ENCODE data around the gene NSUN6.

Gene NSUN6

GRCh38 chr10:18556522-18557147 is 94.8 kb downstream of the NSUN6 start:
- Histone ChIP-seq H3K9me3 (ENCODE audit: control insufficient read depth, insufficient read depth, low read length) (peaks cover 87% of the 10 kb centered on the region), H3K27ac (ENCODE audit: low read depth, low read length) (no peak overlapping the region), H3K4me3 (ENCODE audit: low read depth, low read length) (peak overlapping the region; percentile 31; the same call in 1 of the 2 replicates), H3K36me3 (ENCODE audit: control insufficient read depth, insufficient read depth, low read length) (peaks cover 33% of the 10 kb centered on the region), H3K4me1 (ENCODE audit: control insufficient read depth, insufficient read depth, low read length) (no peaks in the 10 kb centered on the region), H3K27me3 (ENCODE audit: control insufficient read depth, insufficient read depth, low read length) (no peaks in the 10 kb centered on the region), H3K9ac (ENCODE audit: low read depth, low read length) (no peak overlapping the region)

GRCh38 chr10:18554479-18554878 is 96.9 kb downstream of the NSUN6 start:
- H3K9me3 ChIP-seq (ENCODE audit: control insufficient read depth, insufficient read depth, low read length) = peaks cover 72% of the 10 kb centered on the region
- no peak overlapping the region for H3K9ac ChIP-seq (ENCODE audit: low read depth, low read length)
- no peaks in the 10 kb centered on the region for H3K4me1 ChIP-seq (ENCODE audit: control insufficient read depth, insufficient read depth, low read length)
- peaks cover 39% of the 10 kb centered on the region for H3K36me3 ChIP-seq (ENCODE audit: control insufficient read depth, insufficient read depth, low read length)
- H3K4me3 ChIP-seq (ENCODE audit: low read depth, low read length) = no peak overlapping the region; the same call in 1 of the 2 replicates
- no peak overlapping the region for H3K27ac ChIP-seq (ENCODE audit: low read depth, low read length)
- H3K27me3 ChIP-seq (ENCODE audit: control insufficient read depth, insufficient read depth, low read length) = no peaks in the 10 kb centered on the region

DNA sequence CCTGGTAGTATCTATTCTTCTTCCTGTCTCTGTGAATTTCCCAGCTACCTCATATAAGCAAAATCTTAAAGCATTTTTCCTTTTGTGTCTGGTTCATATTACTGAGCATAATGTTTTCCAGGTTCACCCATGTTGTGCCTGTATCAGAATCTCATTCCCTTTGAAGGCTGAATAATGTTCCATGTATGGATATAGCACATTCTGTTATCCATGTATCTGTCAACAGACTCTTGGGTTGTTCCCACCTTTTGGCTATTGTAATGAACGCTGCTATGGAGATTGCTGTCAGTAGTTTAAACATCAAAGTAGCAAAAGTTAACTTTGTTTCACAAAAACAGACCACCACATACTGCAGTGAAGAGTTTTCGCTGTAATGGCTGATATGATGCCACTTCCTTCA is 99.9 kb downstream of the NSUN6 start:
- Histone ChIP-seq H3K27me3 (ENCODE audit: control insufficient read depth, insufficient read depth, low read length) (no peaks in the 10 kb centered on the region), H3K4me1 (ENCODE audit: control insufficient read depth, insufficient read depth, low read length) (no peaks in the 10 kb centered on the region), H3K36me3 (ENCODE audit: control insufficient read depth, insufficient read depth, low read length) (peaks cover 22% of the 10 kb centered on the region), H3K9ac (ENCODE audit: low read depth, low read length) (no peak overlapping the region), H3K27ac (ENCODE audit: low read depth, low read length) (no peak overlapping the region), H3K4me3 (ENCODE audit: low read depth, low read length) (no peak overlapping the region), H3K9me3 (ENCODE audit: control insufficient read depth, insufficient read depth, low read length) (peaks cover 42% of the 10 kb centered on the region)

- Histone ChIP-seq H3K9ac (ENCODE audit: low read depth, low read length) (no peak overlapping the region), H3K9me3 (ENCODE audit: control insufficient read depth, insufficient read depth, low read length) (peaks cover 18% of the 10 kb centered on the region), H3K4me3 (ENCODE audit: low read depth, low read length) (no peak overlapping the region), H3K27ac (ENCODE audit: low read depth, low read length) (no peak overlapping the region), H3K4me1 (ENCODE audit: control insufficient read depth, insufficient read depth, low read length) (no peaks in the 10 kb centered on the region), H3K27me3 (ENCODE audit: control insufficient read depth, insufficient read depth, low read length) (no peaks in the 10 kb centered on the region), H3K36me3 (ENCODE audit: control insufficient read depth, insufficient read depth, low read length) (peaks cover 33% of the 10 kb centered on the region)
Measured at GRCh38 chr10:18549105-18549504, 102.3 kb downstream of the NSUN6 start.

DNA sequence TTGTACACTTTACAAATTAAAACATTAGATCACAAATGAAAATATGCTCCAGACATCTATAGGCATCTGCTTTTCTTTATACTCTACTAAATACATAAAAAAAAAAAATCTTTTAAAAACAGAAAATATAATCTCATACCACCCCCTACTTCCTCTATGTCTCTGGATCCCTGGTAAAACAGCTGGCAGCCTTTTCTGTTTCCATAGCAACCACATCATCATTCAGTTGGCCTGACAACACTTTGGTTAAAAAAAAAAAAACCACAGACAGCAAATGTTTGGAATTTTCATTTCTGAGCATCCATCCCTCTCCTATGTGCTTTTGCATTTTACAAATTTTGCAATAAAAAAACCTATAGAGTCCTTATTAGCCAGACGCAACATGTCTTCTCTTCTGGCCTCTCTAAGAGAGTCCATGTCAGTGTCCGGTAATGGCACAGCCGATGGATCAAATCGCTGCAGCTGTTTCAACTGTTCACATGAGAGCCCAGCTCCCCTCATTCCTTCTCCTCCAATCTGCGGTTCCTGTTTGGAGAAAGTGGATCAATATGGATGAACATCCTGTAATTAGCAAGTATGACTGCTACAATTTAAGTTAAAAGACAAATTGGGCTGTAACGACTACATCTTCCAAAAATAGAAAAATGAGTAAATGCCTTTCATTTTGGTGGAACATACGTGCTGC is 105.6 kb downstream of the NSUN6 start:
- H3K27ac ChIP-seq (ENCODE audit: low read depth, low read length) = no peak overlapping the region

GRCh38 chr10:18542832-18543231 is 108.6 kb downstream of the NSUN6 start:
- Histone ChIP-seq H3K4me3 (ENCODE audit: low read depth, low read length) (no peak overlapping the region), H3K36me3 (ENCODE audit: control insufficient read depth, insufficient read depth, low read length) (peaks cover 55% of the 10 kb centered on the region), H3K9ac (ENCODE audit: low read depth, low read length) (no peak overlapping the region), H3K27me3 (ENCODE audit: control insufficient read depth, insufficient read depth, low read length) (no peaks in the 10 kb centered on the region), H3K9me3 (ENCODE audit: control insufficient read depth, insufficient read depth, low read length) (no peaks in the 10 kb centered on the region), H3K4me1 (ENCODE audit: control insufficient read depth, insufficient read depth, low read length) (no peaks in the 10 kb centered on the region), H3K27ac (ENCODE audit: low read depth, low read length) (no peak overlapping the region)

More for the DNA sequence above, 105.6 kb downstream of the NSUN6 start:
- H3K4me1 ChIP-seq (ENCODE audit: control insufficient read depth, insufficient read depth, low read length) = no peaks in the 10 kb centered on the region
- H3K4me3 ChIP-seq (ENCODE audit: low read depth, low read length) = no peak overlapping the region
- no peaks in the 10 kb centered on the region for H3K27me3 ChIP-seq (ENCODE audit: control insufficient read depth, insufficient read depth, low read length)
- H3K36me3 ChIP-seq (ENCODE audit: control insufficient read depth, insufficient read depth, low read length) = peaks cover 38% of the 10 kb centered on the region
- no peaks in the 10 kb centered on the region for H3K9me3 ChIP-seq (ENCODE audit: control insufficient read depth, insufficient read depth, low read length)
- no peak overlapping the region for H3K9ac ChIP-seq (ENCODE audit: low read depth, low read length)

- H3K9ac ChIP-seq (ENCODE audit: low read depth, low read length) = no peak overlapping the region
- no peaks in the 10 kb centered on the region for H3K4me1 ChIP-seq (ENCODE audit: control insufficient read depth, insufficient read depth, low read length)
- no peak overlapping the region for H3K4me3 ChIP-seq (ENCODE audit: low read depth, low read length)
- H3K27ac ChIP-seq (ENCODE audit: low read depth, low read length) = no peak overlapping the region
- H3K27me3 ChIP-seq (ENCODE audit: control insufficient read depth, insufficient read depth, low read length) = no peaks in the 10 kb centered on the region
- H3K9me3 ChIP-seq (ENCODE audit: control insufficient read depth, insufficient read depth, low read length) = no peaks in the 10 kb centered on the region
- peaks cover 58% of the 10 kb centered on the region for H3K36me3 ChIP-seq (ENCODE audit: control insufficient read depth, insufficient read depth, low read length)
Measured at GRCh38 chr10:18540195-18540594, 111.2 kb downstream of the NSUN6 start.

GRCh38 chr10:18539335-18539734 is 112.1 kb downstream of the NSUN6 start:
- H3K4me3 ChIP-seq (ENCODE audit: low read depth, low read length) = no peak overlapping the region
- no peaks in the 10 kb centered on the region for H3K4me1 ChIP-seq (ENCODE audit: control insufficient read depth, insufficient read depth, low read length)
- no peak overlapping the region for H3K9ac ChIP-seq (ENCODE audit: low read depth, low read length)
- no peaks in the 10 kb centered on the region for H3K9me3 ChIP-seq (ENCODE audit: control insufficient read depth, insufficient read depth, low read length)
- peaks cover 57% of the 10 kb centered on the region for H3K36me3 ChIP-seq (ENCODE audit: control insufficient read depth, insufficient read depth, low read length)
- H3K27me3 ChIP-seq (ENCODE audit: control insufficient read depth, insufficient read depth, low read length) = no peaks in the 10 kb centered on the region
- no peak overlapping the region for H3K27ac ChIP-seq (ENCODE audit: low read depth, low read length)

- H3K9ac ChIP-seq (ENCODE audit: low read depth, low read length) = no peak overlapping the region
- no peaks in the 10 kb centered on the region; the same call in 1 of the 2 replicates for H3K9me3 ChIP-seq (ENCODE audit: control insufficient read depth, insufficient read depth, low read length)
- peaks cover 26% of the 10 kb centered on the region for H3K36me3 ChIP-seq (ENCODE audit: control insufficient read depth, insufficient read depth, low read length)
- H3K4me3 ChIP-seq (ENCODE audit: low read depth, low read length) = no peak overlapping the region
- no peaks in the 10 kb centered on the region for H3K4me1 ChIP-seq (ENCODE audit: control insufficient read depth, insufficient read depth, low read length)
- H3K27me3 ChIP-seq (ENCODE audit: control insufficient read depth, insufficient read depth, low read length) = no peaks in the 10 kb centered on the region
- H3K27ac ChIP-seq (ENCODE audit: low read depth, low read length) = no peak overlapping the region
Measured at GRCh38 chr10:18533896-18534295, 117.5 kb downstream of the NSUN6 start.

DNA sequence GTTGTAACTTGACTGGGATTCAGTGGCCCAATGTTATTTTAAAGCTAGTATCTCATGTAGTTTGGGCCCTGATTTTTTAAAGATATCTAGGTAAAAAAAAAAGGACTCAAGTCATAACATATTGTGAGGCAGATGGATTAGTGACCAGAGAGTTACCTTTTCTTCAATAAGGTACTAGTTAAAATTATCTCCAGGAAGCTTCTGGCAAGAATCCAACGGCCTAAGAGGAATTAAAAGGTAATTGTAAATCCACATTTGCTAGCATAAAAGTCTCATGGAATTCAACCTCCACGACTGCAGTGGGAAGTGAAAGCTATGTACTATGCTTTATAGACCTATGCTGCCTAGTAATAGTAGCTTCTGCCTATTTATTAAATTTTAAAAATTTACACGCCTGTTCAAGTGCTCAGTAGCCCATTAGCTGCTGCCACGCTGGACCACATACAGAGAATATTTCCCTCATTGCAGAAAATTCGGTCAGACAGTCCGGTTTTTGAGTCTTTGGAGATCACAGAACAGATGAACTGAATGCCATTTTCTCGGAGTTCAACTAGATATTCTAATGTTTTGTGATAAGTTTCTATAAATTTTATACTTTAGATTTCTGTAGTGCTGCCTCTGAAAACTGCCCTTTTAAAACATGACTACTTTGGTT is 118.4 kb downstream of the NSUN6 start:
- no peaks in the 10 kb centered on the region for H3K27me3 ChIP-seq (ENCODE audit: control insufficient read depth, insufficient read depth, low read length)
- H3K4me3 ChIP-seq (ENCODE audit: low read depth, low read length) = no peak overlapping the region
- H3K36me3 ChIP-seq (ENCODE audit: control insufficient read depth, insufficient read depth, low read length) = peaks cover 20% of the 10 kb centered on the region
- no peak overlapping the region for H3K27ac ChIP-seq (ENCODE audit: low read depth, low read length)
- H3K4me1 ChIP-seq (ENCODE audit: control insufficient read depth, insufficient read depth, low read length) = no peaks in the 10 kb centered on the region
- no peak overlapping the region for H3K9ac ChIP-seq (ENCODE audit: low read depth, low read length)
- no peaks in the 10 kb centered on the region; the same call in 1 of the 2 replicates for H3K9me3 ChIP-seq (ENCODE audit: control insufficient read depth, insufficient read depth, low read length)

DNA sequence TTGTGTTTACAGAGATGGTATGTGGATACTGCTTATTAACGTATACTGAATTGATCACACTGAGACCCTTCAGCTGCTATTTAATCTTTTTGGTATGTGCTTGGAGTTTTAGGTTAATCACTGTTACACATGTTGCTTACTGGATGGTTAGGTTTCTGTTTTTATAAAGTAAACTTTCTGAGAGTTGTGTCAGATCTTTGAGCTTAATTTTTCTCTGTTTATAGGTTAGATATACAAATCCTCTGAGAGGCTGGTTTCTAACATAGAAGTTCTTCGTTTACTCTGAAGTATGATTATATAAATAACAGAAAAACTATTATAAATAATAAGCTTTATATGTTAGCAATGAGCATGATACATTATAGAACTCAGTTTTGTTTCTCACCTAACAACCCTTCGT is 123.1 kb downstream of the NSUN6 start:
- no peaks in the 10 kb centered on the region for H3K27me3 ChIP-seq (ENCODE audit: control insufficient read depth, insufficient read depth, low read length)
- no peak overlapping the region for H3K4me3 ChIP-seq (ENCODE audit: low read depth, low read length)
- no peak overlapping the region for H3K27ac ChIP-seq (ENCODE audit: low read depth, low read length)
- H3K4me1 ChIP-seq (ENCODE audit: control insufficient read depth, insufficient read depth, low read length) = no peaks in the 10 kb centered on the region
- no peaks in the 10 kb centered on the region; the same call in 1 of the 2 replicates for H3K36me3 ChIP-seq (ENCODE audit: control insufficient read depth, insufficient read depth, low read length)
- H3K9me3 ChIP-seq (ENCODE audit: control insufficient read depth, insufficient read depth, low read length) = no peaks in the 10 kb centered on the region; the same call in 1 of the 2 replicates
- no peak overlapping the region for H3K9ac ChIP-seq (ENCODE audit: low read depth, low read length)
